ENCODE data around the gene PTPN14.

Gene PTPN14

GRCh38 chr1:214547747-214548146, 3.7 kb downstream of the PTPN14 start:
- TF ChIP-seq CTCF (IDR thresholded peaks at IDR 0.05; ENCODE audit: insufficient read depth, low read depth, low read length, missing control alignments) = no peak
- DNase-seq (ENCODE audit: low read depth) = no peak
- H3K4me3 ChIP-seq (ENCODE audit: low read depth, low read length) = no peak overlapping the region

GRCh38 chr1:214546886-214547641, 4.3 kb downstream of the PTPN14 start:
- TF ChIP-seq CTCF (IDR thresholded peaks at IDR 0.05; ENCODE audit: insufficient read depth, low read depth, low read length, missing control alignments) = no peak
- no peak overlapping the region for H3K4me3 ChIP-seq (ENCODE audit: low read depth, low read length)
- no peak for DNase-seq (ENCODE audit: low read depth)

GRCh38 chr1:214546084-214546483, 5.3 kb downstream of the PTPN14 start:
- TF ChIP-seq CTCF (IDR thresholded peaks at IDR 0.05; ENCODE audit: insufficient read depth, low read depth, low read length, missing control alignments) = no peak
- DNase-seq (ENCODE audit: low read depth) = no peak
- no peak overlapping the region for H3K4me3 ChIP-seq (ENCODE audit: low read depth, low read length)

- no peak for TF ChIP-seq CTCF (IDR thresholded peaks at IDR 0.05; ENCODE audit: insufficient read depth, low read depth, low read length, missing control alignments)
- no peak overlapping the region for H3K4me3 ChIP-seq (ENCODE audit: low read depth, low read length)
- DNase-seq (ENCODE audit: low read depth) = no peak
Observed at GRCh38 chr1:214545293-214545692, 6.1 kb downstream of the PTPN14 start.

- no peak overlapping the region for H3K4me3 ChIP-seq (ENCODE audit: low read depth, low read length)
- TF ChIP-seq CTCF (IDR thresholded peaks at IDR 0.05; ENCODE audit: insufficient read depth, low read depth, low read length, missing control alignments) = no peak
- DNase-seq (ENCODE audit: low read depth) = no peak
Observed at GRCh38 chr1:214544791-214545190, 6.6 kb downstream of the PTPN14 start.

GRCh38 chr1:214542275-214543199, 8.9 kb downstream of the PTPN14 start:
- DNase-seq (ENCODE audit: low read depth) = no peak
- TF ChIP-seq CTCF (IDR thresholded peaks at IDR 0.05; ENCODE audit: insufficient read depth, low read depth, low read length, missing control alignments) = no peak
- no peak overlapping the region for H3K4me3 ChIP-seq (ENCODE audit: low read depth, low read length)
